Spleen (tissue), 7 donors: ENCODE data around the gene PKIB.

Source experiments
- POLR2A ChIP-seq, 3 donors: fragments of 450-650 bp; IDR thresholded peaks; one replicate each; pipeline ENCODE4 v1.5.1; 2017; ENCODE audit warnings: antibody characterized with exemption in 3 of 3, mild to moderate bottlenecking in 1 of 3
- POLR2AphosphoS5 ChIP-seq, 3 donors: sonication (generic); formaldehyde crosslinking; IDR thresholded peaks; one replicate each; pipeline ENCODE4 v1.5.1; 2017; ENCODE audit warnings: antibody characterized with exemption in 3 of 3
- TF ChIP-seq, protein P1 (sequence below), 11 experiments: fragments of 200-600 bp in 7 of 11; fragments of 450-650 bp in 4 of 11; sonication (generic) in 4 of 11; IDR thresholded peaks in 8 of 11; conservative IDR thresholded peaks in 3 of 11; 1 replicate in 7 of 11; 2 replicates in 4 of 11; pipeline versions ENCODE4 v1.4.0 to v1.8.0; 2016 to 2021; ENCODE audit warnings: antibody characterized with exemption in 11 of 11, inconsistent platforms in 4 of 11, mild to moderate bottlenecking in 1 of 11
- donor health status: DM: no; HTN: no; CAD: no; lungs with moderate emphysema.
- donor health status: DM: no; HTN: no; CAD: no.
- donor health status: DM: no; HTN: no; CAD: no.

GRCh38 chr6:122676688-122677087, 66.5 kb downstream of the PKIB start:
- no peak for TF ChIP-seq POLR2A (IDR thresholded peaks at IDR 0.05)
- TF ChIP-seq, protein P1, sequence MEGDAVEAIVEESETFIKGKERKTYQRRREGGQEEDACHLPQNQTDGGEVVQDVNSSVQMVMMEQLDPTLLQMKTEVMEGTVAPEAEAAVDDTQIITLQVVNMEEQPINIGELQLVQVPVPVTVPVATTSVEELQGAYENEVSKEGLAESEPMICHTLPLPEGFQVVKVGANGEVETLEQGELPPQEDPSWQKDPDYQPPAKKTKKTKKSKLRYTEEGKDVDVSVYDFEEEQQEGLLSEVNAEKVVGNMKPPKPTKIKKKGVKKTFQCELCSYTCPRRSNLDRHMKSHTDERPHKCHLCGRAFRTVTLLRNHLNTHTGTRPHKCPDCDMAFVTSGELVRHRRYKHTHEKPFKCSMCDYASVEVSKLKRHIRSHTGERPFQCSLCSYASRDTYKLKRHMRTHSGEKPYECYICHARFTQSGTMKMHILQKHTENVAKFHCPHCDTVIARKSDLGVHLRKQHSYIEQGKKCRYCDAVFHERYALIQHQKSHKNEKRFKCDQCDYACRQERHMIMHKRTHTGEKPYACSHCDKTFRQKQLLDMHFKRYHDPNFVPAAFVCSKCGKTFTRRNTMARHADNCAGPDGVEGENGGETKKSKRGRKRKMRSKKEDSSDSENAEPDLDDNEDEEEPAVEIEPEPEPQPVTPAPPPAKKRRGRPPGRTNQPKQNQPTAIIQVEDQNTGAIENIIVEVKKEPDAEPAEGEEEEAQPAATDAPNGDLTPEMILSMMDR (IDR thresholded peaks at IDR 0.05 in 8 of 11, conservative IDR thresholded peaks at IDR 0.05 in 3 of 11), result no peak
- TF ChIP-seq POLR2AphosphoS5 (IDR thresholded peaks at IDR 0.05), result no peak
